IMR-90 (cell line): ENCODE results near the gene BCL11A. TPM values are rescaled to one million over a fixed set of nuclear protein-coding genes. Genes with fewer than 3 reads are reported as not detected.

Experiments
- ATAC-seq: fragments of 200-7000 bp; cut with Tn5 transposase; 2 replicates; pipeline ENCODE4 v1.9.1; 2020; ENCODE audit warnings: low read depth, mild to moderate bottlenecking, moderate library complexity
- BruUV-seq: library from RNA; stranded (reverse); fragments of 400-500 nt; replicated peaks from 2 replicates; lab custom pipeline; 2021; lab: Mats Ljungman, UMichigan
- CTCF ChIA-PET: fragments of 300-600 bp; formaldehyde crosslinking; extraction: SDS; loops from one replicate; lab custom pipeline; 2021; ENCODE audit warnings: antibody characterized with exemption; lab: Yijun Ruan, JAX
- POLR2A ChIA-PET: fragments of 300-600 bp; sonication (Branson Sonifier 250); formaldehyde crosslinking; loops from one replicate; lab custom pipeline; 2022; ENCODE audit warnings: antibody characterized with exemption; ENCODE audit not compliant: unreplicated experiment; lab: Charles Lee
- DNase-seq: peaks from one replicate; pipeline ENCODE4 v3.0.0; 2013
- H2AFZ ChIP-seq: replicated peaks from 2 replicates; pipeline ENCODE3; 2013; ENCODE audit warnings: low read length, mild to moderate bottlenecking; ENCODE audit not compliant: poor library complexity
- H2AK5ac ChIP-seq: 2 replicates; pipeline ENCODE4 v1.6.1; 2013; ENCODE audit warnings: low read depth, low read length, inconsistent platforms
- H2AK9ac ChIP-seq: replicated peaks from 2 replicates; pipeline ENCODE3; 2013; ENCODE audit warnings: mild to moderate bottlenecking, low read depth, low read length, moderate library complexity; ENCODE audit not compliant: poor library complexity
- H2BK120ac ChIP-seq: 2 replicates; pipeline ENCODE4 v1.6.1; 2013; ENCODE audit warnings: low read depth, low read length, inconsistent platforms
- H2BK15ac ChIP-seq: 3 replicates; pipeline ENCODE4 v1.6.1; 2013; ENCODE audit warnings: low read depth, low read length, inconsistent platforms
- H2BK20ac ChIP-seq: 2 replicates; pipeline ENCODE4 v1.6.1; 2013; ENCODE audit warnings: low read depth, mild to moderate bottlenecking, inconsistent platforms, low read length, moderate library complexity
- H2BK5ac ChIP-seq: 2 replicates; pipeline ENCODE4 v1.6.1; 2013; ENCODE audit warnings: mild to moderate bottlenecking, low read depth, low read length, inconsistent platforms; ENCODE audit not compliant: poor library complexity, severe bottlenecking
- H3K14ac ChIP-seq: replicated peaks from 2 replicates; pipeline ENCODE4 v1.6.1; 2013; ENCODE audit warnings: low read depth, low read length, inconsistent platforms
- H3K18ac ChIP-seq: 2 replicates; pipeline ENCODE4 v1.6.1; 2013; ENCODE audit warnings: low read depth, low read length, control low read depth
- H3K23ac ChIP-seq: 2 replicates; pipeline ENCODE4 v1.6.1; 2013; ENCODE audit warnings: low read depth, low read length, inconsistent platforms
- H3K27ac ChIP-seq: 2 replicates; pipeline ENCODE4 v1.5.1; 2013; ENCODE audit warnings: mild to moderate bottlenecking, control low read depth, low read length; ENCODE audit not compliant: insufficient read depth
- H3K27me3 ChIP-seq: 2 replicates; pipeline ENCODE4 v1.6.1; 2013; ENCODE audit warnings: low read length; ENCODE audit not compliant: control insufficient read depth, insufficient read depth
- H3K36me3 ChIP-seq: 2 replicates; pipeline ENCODE4 v1.6.1; 2013; ENCODE audit warnings: low read length, mixed read lengths; ENCODE audit not compliant: control insufficient read depth, insufficient read depth
- H3K4ac ChIP-seq: 2 replicates; pipeline ENCODE4 v1.6.1; 2013; ENCODE audit warnings: low read depth, low read length, inconsistent platforms
- H3K4me1 ChIP-seq: 2 replicates; pipeline ENCODE4 v1.6.1; 2013; ENCODE audit warnings: low read length, mixed read lengths; ENCODE audit not compliant: control insufficient read depth, insufficient read depth
- H3K4me2 ChIP-seq: 2 replicates; pipeline ENCODE4 v1.6.1; 2013; ENCODE audit warnings: low read depth, mild to moderate bottlenecking, control low read depth, low read length, moderate library complexity
- H3K4me3 ChIP-seq: 2 replicates; pipeline ENCODE4 v1.5.1; 2013; ENCODE audit warnings: low read depth, mild to moderate bottlenecking, control low read depth, low read length, moderate library complexity; ENCODE audit not compliant: insufficient read depth
- H3K56ac ChIP-seq: 2 replicates; pipeline ENCODE4 v1.6.1; 2013; ENCODE audit warnings: low read length, inconsistent platforms; ENCODE audit not compliant: insufficient read depth; ENCODE audit errors: extremely low read depth
- H3K79me1 ChIP-seq, 2 experiments: 2 replicates each; pipeline ENCODE4 v1.6.1; 2013; ENCODE audit warnings: low read length in 2 of 2, inconsistent platforms in 1 of 2, low read depth in 1 of 2
- H3K9ac ChIP-seq: 2 replicates; pipeline ENCODE4 v1.6.1; 2013; ENCODE audit warnings: low read depth, low read length, control low read depth
- H3K9me1 ChIP-seq: 2 replicates; pipeline ENCODE4 v1.6.1; 2013; ENCODE audit warnings: low read length, inconsistent platforms; ENCODE audit not compliant: insufficient read depth
- H3K9me3 ChIP-seq: 2 replicates; pipeline ENCODE4 v1.6.1; 2013; ENCODE audit warnings: low read length; ENCODE audit not compliant: control insufficient read depth, insufficient read depth
- H4K20me1 ChIP-seq: 2 replicates; pipeline ENCODE4 v1.6.1; 2013; ENCODE audit warnings: low read length, inconsistent platforms; ENCODE audit not compliant: insufficient read depth
- H4K5ac ChIP-seq: 2 replicates; pipeline ENCODE4 v1.6.1; 2013; ENCODE audit warnings: mild to moderate bottlenecking, low read depth, low read length, control low read depth
- H4K8ac ChIP-seq, 2 experiments: 2 replicates each; pipeline ENCODE4 v1.6.1; 2013; ENCODE audit warnings: low read depth in 2 of 2, low read length in 2 of 2, control low read depth in 1 of 2, inconsistent platforms in 1 of 2
- H4K91ac ChIP-seq: 2 replicates; pipeline ENCODE4 v1.6.1; 2013; ENCODE audit warnings: low read depth, low read length, inconsistent platforms; ENCODE audit not compliant: insufficient read depth
- BHLHE40 ChIP-seq: fragments of 150-350 bp; IDR thresholded peaks from 2 replicates; pipeline ENCODE4 v1.6.1; 2016; ENCODE audit warnings: mild to moderate bottlenecking, low read depth, low read length
- CEBPB ChIP-seq: IDR thresholded peaks from 2 replicates; pipeline ENCODE4 v1.6.1; 2012; ENCODE audit warnings: low read depth, low read length, improper control_type of control experiment
- CHD1 ChIP-seq: IDR thresholded peaks from 2 replicates; pipeline ENCODE4 v1.6.1; 2012; ENCODE audit warnings: low read depth, low read length, improper control_type of control experiment
- FOS ChIP-seq: fragments of 150-350 bp; IDR thresholded peaks from 2 replicates; pipeline ENCODE4 v1.6.1; 2016; ENCODE audit warnings: low read depth, low read length
- MXI1 ChIP-seq: IDR thresholded peaks from 2 replicates; pipeline ENCODE4 v1.6.1; 2012; ENCODE audit warnings: low read depth, mild to moderate bottlenecking, low read length, moderate library complexity, borderline replicate concordance
- NFE2L2 ChIP-seq: fragments of 150-350 bp; IDR thresholded peaks from 2 replicates; pipeline ENCODE4 v1.6.1; 2016; ENCODE audit warnings: low read depth, mild to moderate bottlenecking, low read length
- POLR2A ChIP-seq: IDR thresholded peaks from 2 replicates; pipeline ENCODE4 v1.6.1; 2012; ENCODE audit warnings: mild to moderate bottlenecking, low read depth, low read length
- RCOR1 ChIP-seq: IDR thresholded peaks from 2 replicates; pipeline ENCODE4 v1.6.1; 2012; ENCODE audit warnings: mild to moderate bottlenecking, low read length, improper control_type of control experiment; ENCODE audit not compliant: insufficient replicate concordance
- RFX5 ChIP-seq: IDR thresholded peaks from 2 replicates; pipeline ENCODE4 v1.8.0; 2012; ENCODE audit warnings: low read depth, mild to moderate bottlenecking, low read length, moderate library complexity
- WGBS, 2 experiments: methylation state at CpG; one replicate each; pipeline versions ENCODE4 v1.1.5 to v1.1.7; 2013; ENCODE audit warnings: missing lambda C conversion rate in 2 of 2; ENCODE audit not compliant: insufficient read length in 1 of 2; ENCODE audit errors: extremely low coverage in 2 of 2; 5-methylcytosine and 5-hydroxymethylcytosine counted together
- dilution Hi-C: fragments of 300-500 bp; cut with HindIII; formaldehyde crosslinking; loops from one replicate; pipeline ENCODE4 v1.14.3; 2018; ENCODE audit warnings: low sequenced_read_pairs; ENCODE audit not compliant: unreplicated experiment
- in situ Hi-C: fragments of 300-500 bp; cut with MboI; formaldehyde crosslinking; loops from 3 replicates; pipeline ENCODE4 v1.14.3; 2019; ENCODE audit warnings: low sequenced_read_pairs, inconsistent platforms, mixed read lengths
- intact Hi-C: fragments of 100-400 bp; cut with micrococcal nuclease; formaldehyde crosslinking; loops from 2 replicates; pipeline ENCODE4 v1.10.0; 2022
- polyA plus RNA-seq, 3 experiments: library from polyadenylated mRNA; depleted of rRNA; stranded (reverse); fragments of >200 nt; gene quantifications; 2 replicates each; pipeline ENCODE4 v1.2.3, GENCODE V29; 2012; ENCODE audit warnings: low replicate concordance in 1 of 3
- total RNA-seq: library from RNA; depleted of rRNA; stranded (reverse); fragments of >200 nt; gene quantifications from 2 replicates; pipeline ENCODE4 v1.2.3, GENCODE V29; 2012
- TF ChIP-seq, protein P1 (sequence below): fragments of 150-350 bp; IDR thresholded peaks from 2 replicates; pipeline ENCODE4 v1.6.1; 2017; ENCODE audit warnings: mild to moderate bottlenecking, antibody characterized with exemption, low read length, low read depth
- TF ChIP-seq, protein P2 (sequence below): conservative IDR thresholded peaks from 2 replicates; pipeline ENCODE4 v1.5.1; 2012; ENCODE audit warnings: mild to moderate bottlenecking, low read depth, low read length, improper control_type of control experiment
- TF ChIP-seq, protein P3 (sequence below): fragments of 150-350 bp; IDR thresholded peaks from 2 replicates; pipeline ENCODE4 v1.6.1; 2016; ENCODE audit warnings: low read depth, mild to moderate bottlenecking, low read length, moderate library complexity, borderline replicate concordance

The BCL11A gene
- total and polyA plus RNA-seq, 2 of the 4 experiments (the other 2 are of a cell fraction) = 1.0 to 1.1 TPM

DNA sequence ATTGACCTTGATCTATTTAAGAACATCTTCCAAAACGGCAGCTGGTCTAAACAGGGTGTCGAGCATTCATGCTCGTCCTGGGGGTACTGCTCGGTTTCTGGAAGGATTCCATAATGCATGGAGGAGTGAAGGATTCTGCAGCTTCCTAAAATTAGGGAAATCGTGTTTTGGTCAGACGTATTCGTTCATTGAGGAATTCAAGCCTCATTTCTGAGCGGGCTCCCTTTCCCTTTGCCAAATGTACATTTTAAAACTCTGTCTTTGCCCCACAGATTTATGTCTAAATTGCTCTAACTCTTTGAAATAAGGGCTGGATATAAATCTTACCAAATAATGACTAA is 144.0 kb downstream of the BCL11A start:
- Histone ChIP-seq H3K9me1 (no peaks in the 10 kb centered on the region), H3K23ac (no peak overlapping the region), H4K8ac (no peak overlapping the region), H4K5ac (no peak overlapping the region), H3K27me3 (peaks cover 2% of the 10 kb centered on the region; the same call in 1 of the 2 replicates), H3K56ac (no peak overlapping the region), H2BK20ac (no peak overlapping the region), H3K18ac (no peak overlapping the region), H3K4ac (no peak overlapping the region), H2AK5ac (no peak overlapping the region), H3K14ac (no peak overlapping the region), H3K4me2 (no peak overlapping the region), H2BK120ac (no peak overlapping the region), H3K9me3 (no peaks in the 10 kb centered on the region), H3K9ac (no peak overlapping the region), H3K36me3 (no peaks in the 10 kb centered on the region), H2AFZ (no peak overlapping the region), H3K4me3 (no peak overlapping the region), H3K79me1 (no peaks in the 10 kb centered on the region), H2AK9ac (no peak overlapping the region), H3K27ac (no peak overlapping the region), H4K91ac (no peak overlapping the region), H2BK15ac (no peak overlapping the region), H3K4me1 (no peaks in the 10 kb centered on the region), H4K20me1 (no peaks in the 10 kb centered on the region), H2BK5ac (no peak overlapping the region)
- dilution Hi-C loops (no loop called here), in situ Hi-C loops (no loop called here), intact Hi-C loops (no loop called here)
- POLR2A ChIA-PET = no interaction called here
- no peak for ATAC-seq
- no TSS peak for BruUV-seq
- DNase-seq = no peak
- CTCF ChIA-PET = no interaction called here
- WGBS, 2 experiments = no CpG with 5 or more reads among the region's 8 CpGs
- TF ChIP-seq RFX5 (no peak), MXI1 (no peak), NFE2L2 (no peak), CEBPB (no peak), FOS (no peak), BHLHE40 (no peak), RCOR1 (no peak), POLR2A (no peak), CHD1 (no peak)
- TF ChIP-seq, protein P1, sequence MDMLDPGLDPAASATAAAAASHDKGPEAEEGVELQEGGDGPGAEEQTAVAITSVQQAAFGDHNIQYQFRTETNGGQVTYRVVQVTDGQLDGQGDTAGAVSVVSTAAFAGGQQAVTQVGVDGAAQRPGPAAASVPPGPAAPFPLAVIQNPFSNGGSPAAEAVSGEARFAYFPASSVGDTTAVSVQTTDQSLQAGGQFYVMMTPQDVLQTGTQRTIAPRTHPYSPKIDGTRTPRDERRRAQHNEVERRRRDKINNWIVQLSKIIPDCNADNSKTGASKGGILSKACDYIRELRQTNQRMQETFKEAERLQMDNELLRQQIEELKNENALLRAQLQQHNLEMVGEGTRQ = no peak
- TF ChIP-seq, protein P2, sequence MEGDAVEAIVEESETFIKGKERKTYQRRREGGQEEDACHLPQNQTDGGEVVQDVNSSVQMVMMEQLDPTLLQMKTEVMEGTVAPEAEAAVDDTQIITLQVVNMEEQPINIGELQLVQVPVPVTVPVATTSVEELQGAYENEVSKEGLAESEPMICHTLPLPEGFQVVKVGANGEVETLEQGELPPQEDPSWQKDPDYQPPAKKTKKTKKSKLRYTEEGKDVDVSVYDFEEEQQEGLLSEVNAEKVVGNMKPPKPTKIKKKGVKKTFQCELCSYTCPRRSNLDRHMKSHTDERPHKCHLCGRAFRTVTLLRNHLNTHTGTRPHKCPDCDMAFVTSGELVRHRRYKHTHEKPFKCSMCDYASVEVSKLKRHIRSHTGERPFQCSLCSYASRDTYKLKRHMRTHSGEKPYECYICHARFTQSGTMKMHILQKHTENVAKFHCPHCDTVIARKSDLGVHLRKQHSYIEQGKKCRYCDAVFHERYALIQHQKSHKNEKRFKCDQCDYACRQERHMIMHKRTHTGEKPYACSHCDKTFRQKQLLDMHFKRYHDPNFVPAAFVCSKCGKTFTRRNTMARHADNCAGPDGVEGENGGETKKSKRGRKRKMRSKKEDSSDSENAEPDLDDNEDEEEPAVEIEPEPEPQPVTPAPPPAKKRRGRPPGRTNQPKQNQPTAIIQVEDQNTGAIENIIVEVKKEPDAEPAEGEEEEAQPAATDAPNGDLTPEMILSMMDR = no peak
- TF ChIP-seq, protein P3, sequence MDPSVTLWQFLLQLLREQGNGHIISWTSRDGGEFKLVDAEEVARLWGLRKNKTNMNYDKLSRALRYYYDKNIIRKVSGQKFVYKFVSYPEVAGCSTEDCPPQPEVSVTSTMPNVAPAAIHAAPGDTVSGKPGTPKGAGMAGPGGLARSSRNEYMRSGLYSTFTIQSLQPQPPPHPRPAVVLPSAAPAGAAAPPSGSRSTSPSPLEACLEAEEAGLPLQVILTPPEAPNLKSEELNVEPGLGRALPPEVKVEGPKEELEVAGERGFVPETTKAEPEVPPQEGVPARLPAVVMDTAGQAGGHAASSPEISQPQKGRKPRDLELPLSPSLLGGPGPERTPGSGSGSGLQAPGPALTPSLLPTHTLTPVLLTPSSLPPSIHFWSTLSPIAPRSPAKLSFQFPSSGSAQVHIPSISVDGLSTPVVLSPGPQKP = no peak
